HG02759 (cell line): ENCODE results near the gene TRIM33.
A peak's percentile ranks its signal among the peaks of the same experiment; 100 is the strongest.

Experiments
- ATAC-seq: cut with Tn5 transposase; IDR thresholded peaks from one replicate; pipeline ENCODE4 v1.9.1; 2021; ENCODE audit warnings: mild to moderate bottlenecking, moderate library complexity; ENCODE audit not compliant: unreplicated experiment

Gene TRIM33

DNA sequence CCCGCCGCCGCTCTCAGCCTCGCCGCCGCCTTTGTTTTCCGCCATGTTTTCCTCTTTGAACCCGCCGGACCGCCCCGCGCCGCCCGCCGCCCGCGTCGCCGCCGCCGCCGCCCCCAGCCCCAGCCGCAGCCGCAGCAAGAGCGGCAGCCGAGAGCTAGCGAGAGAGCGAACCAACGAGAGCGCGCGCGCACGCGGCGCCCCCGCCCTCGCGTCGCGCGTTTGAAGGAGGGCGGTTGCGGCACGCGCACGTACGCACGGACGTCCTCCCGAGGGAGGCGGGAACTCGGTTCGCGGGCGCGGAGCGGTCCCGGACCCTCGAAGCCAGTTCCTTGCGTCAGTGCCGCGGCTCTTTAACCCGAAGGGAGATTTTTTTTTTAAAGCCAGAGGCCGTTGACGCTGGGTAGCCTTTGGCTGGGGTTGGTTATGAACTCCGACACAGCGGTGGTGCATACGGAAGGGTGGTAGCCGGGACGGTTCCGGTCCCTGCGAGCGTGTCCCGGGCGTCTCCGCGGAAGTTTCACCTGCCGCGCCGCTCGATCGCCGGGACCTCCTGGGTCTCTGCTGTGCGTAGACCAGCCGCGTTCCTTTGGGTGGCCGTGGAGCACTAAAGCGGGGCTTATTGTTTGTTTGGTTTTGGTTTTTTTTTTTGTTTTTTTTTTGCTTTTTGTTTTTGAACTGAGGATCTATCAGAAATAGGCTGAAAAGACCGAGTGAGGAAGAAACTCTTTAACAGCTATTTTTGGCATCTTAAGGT lies at the start of gene TRIM33:
Gene TRIM33, minus strand, starts transcription at position 172 of the 754 bp plus-strand sequence. Its CDS starts 127 bp downstream, at position 45.
- ATAC-seq: peak; percentile 82

DNA sequence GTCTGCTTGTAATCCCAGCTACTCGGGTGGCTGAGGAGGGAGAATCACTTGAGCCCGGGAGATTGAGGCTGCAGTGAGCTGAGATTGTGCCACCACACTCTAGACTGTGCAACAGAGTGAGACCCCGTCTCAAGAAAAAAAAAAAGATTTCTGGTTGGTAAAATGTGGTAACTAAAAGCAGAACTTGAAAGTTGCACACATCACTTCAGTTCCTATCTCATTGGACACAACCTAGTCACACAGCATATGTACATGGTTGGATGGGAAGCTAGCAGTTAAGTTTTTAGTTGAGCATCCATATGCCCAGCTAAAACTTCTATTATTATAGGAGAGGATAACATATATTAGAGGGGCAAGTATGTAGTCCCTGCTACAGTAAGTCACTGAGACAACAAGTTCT lies 48.4 kb upstream of the TRIM33 start:
- ATAC-seq: peak; percentile 57

DNA sequence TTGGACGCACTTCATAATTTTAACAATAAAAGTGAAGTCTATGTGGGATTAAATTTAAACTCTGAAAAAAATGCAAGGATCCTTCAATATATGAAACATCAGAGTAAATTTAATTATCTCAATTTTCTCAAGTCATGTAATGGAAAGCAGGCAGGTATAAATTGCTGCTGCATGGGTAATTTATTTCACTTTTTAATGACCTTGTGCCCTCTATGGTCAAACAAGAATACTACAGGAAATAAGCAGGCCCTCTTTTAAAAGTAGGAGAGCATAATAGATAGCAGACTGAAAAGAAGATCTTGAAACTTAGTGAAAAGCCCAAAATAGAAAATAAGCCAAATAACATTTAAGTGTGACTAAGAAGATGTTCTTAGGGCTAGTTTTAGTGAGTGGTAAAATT lies 47.5 kb upstream of the TRIM33 start:
- no peak for ATAC-seq

DNA sequence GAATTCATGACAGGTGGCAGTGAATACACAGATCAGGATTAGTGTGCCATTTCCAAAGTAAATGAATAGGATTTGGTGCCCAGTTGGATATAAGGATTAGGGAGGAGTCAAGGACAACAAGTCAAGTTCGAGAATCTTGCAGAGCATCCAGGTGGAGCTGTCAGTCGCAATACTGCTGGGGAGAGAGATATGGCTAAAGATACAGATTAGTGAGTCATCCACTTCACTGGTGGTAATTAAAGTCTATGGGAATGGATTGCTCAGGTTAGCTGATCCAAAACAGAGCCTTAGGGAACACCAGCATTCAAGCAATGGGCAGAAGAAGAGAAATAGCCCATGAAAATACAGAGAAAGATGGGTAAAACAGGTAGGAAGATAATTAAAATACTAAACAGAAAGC lies 43.6 kb upstream of the TRIM33 start:
- ATAC-seq: no peak

DNA sequence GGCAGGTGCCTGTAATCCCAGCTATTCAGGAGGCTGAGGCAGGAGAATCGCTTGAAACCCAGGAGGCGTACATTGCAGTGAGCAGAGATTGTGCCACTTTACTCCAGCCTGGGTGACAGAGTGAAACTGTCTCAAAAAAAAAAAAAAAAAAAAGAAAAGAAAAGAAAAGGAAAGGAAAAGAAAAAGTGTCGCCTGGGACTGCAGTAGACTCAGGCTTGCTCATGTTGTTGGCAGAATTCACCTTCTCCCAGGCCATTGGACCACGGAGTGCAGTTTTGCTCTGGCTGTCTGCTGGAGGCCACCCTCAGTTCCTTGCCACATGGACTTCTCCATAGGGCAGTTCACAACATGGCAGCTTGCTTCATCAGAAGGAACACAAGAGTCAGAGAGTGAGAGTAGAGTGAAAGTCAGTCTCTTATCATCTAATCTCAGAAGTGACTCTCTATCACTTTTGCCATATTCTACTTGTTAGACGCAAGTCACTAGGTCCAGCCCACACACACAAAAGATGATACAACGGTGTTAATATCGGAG lies 41.2 kb upstream of the TRIM33 start:
- ATAC-seq: no peak

DNA sequence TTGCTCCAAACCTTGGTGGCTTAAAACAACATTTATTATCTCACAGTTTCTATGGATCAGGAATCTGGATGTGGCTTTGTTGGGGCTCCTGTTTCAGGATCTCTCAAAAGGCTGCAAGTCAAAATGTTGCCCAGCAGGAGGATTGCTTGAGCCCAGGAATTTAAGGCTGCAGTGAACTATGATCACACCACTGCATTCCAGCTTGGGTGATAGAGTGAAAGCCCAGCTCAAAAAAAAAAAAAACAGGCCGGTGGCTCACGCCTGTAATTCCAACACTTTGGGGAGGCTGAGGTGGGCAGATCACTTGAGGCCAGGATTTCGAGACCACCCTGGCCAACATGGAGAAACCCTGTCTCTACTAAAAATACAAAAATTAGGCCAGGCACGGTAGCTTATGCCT lies 40.4 kb upstream of the TRIM33 start:
- no peak for ATAC-seq

DNA sequence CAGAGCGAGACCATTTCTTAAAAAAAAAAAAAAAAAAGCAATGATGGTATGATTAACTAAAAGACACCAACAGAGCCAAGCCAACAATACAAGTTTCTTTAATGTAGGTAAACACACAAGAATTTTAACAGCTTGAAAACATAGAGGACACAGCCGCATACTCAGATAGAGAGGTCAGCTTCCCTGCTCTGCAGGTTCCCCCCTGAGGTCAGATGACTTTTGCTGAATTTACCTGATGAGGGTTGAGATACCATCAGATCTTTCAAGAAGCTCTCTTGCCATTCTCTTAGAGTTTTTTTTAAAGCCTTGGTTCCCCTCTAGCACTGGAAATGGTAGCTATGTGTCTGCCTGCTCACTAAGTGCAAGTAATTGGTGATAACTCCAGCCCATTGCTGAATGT lies 39.3 kb upstream of the TRIM33 start:
- no peak for ATAC-seq

DNA sequence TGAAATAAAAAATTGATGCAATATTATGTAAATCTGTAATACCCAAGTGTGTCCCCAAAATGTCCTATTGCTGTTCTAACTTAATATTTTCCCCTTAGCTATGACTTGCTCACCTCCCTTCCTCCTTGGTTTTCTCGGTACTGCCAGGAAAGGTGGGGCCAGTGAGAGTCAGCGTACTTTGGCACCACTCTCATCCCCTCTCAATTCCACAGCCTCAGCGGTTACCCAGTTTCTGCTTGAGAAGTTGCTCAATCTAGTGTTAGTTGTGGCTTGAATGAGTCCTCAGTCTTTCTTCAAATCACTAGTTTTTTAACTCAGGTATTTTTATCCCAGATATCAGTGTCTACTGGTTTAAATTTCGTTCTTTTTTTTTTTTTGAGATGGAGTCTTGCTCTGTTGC lies 38.1 kb upstream of the TRIM33 start:
- ATAC-seq: no peak

DNA sequence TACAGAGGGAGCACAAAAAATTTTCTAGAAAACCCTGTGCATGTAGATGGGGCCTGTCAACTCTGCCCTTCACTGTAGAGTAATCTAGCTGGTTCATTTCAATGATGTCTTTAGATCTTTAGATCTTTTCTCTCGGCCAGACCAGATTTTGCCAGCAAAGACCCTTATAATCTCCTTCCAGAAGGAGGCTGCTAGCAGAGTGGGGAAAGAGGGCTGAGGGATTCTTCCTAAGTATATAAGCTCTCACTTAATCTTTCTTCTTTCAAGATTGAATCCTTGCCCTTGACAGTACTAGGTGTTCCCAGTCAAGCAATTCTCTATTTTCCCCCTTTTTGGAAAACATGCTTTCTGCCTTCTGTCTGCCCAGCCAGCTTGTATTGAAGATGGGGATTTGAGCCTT lies 36.1 kb upstream of the TRIM33 start:
- ATAC-seq: no peak

DNA sequence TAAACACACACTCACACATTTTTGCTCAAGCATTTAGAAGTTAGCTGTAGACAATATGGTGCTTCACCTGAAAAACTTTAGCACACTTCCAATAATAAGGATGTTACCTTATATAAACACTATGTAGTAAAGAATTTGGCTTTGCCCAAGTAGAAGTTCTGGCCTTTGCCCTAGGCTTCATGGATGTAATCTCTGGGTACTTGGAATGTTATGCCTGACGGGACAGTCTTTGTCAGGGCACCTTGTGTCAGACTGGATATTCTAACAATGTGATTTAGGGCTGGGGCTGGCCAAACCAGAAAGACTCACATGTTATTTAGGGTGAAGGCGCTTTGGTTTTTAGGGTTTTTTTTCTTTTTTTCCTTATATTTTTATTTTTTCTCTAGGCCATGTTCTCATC lies 34.8 kb upstream of the TRIM33 start:
- no peak for ATAC-seq

DNA sequence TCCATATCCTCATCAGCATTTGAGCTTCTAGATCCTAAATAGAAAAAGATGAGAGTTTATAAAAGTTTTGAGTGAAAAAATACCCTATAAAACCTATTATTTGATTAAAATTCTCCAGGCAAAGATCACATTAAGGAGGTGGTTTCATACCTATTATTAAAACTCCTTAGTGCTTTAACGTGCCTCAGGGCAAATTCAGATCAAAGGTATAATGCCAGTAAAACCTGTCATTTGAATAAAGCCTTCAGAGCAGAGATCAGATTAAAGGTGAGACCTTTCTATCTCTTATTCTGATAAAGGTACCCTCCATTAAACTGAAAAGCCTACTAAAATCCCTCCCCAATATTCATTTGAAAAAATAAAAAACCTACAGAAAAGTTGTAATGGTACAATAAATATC lies 34.3 kb upstream of the TRIM33 start:
- ATAC-seq: no peak

DNA sequence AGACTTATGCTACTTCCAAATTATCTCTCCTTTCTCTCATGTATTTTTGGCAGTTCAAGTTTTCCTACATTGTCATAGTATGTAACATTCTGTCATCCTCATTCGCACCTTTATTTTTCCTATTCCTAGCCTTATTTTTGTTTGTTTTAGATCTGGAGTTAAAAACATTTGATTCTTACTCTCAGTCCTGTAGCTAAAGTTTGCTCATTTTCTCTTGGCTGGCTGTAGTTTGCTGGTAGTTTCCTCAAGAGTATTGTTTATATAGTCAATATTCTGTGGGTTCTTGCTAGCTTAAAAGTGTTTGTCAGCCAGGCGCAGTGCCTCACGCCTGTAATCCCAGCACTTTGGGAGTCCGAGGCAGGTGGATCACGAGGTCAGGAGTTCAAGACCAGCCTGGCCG lies 29.8 kb upstream of the TRIM33 start:
- no peak for ATAC-seq

DNA sequence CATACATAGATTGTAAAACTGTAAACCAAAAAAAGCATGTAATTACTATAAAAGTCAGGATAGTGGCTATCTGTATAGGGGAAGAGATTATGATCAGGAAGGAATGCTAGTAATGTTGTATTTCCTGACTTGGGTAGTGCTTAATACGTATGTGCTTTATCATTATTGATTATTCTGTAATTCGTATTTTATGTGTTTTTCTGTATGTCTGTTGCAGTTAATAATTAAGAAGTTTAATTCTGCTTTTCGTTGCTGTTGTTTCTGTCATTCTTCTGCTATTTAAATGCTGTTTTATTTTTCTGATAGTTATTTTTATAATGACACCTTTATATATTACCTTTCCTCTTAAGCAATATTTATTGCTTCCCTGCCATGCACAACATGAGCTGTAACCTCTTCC lies 29.3 kb upstream of the TRIM33 start:
- ATAC-seq: no peak

DNA sequence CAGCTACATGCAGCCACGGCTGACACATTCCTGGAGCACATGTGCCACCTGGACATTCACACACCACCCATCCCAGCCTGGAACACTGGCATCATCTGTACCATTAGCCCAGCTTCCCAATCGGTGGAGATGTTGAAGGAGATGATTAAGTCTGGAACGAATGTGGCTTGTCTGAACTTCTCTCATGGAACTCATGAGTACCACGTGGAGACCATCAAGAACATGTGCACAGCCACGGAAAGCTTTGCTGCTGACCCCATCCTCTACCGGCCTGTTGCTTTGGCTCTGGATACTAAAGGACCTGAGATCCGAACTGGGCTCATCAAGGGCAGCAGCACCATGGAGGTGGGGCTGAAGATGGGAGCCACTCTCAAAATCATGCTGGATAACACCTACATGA lies 25.0 kb upstream of the TRIM33 start:
- ATAC-seq: no peak

DNA sequence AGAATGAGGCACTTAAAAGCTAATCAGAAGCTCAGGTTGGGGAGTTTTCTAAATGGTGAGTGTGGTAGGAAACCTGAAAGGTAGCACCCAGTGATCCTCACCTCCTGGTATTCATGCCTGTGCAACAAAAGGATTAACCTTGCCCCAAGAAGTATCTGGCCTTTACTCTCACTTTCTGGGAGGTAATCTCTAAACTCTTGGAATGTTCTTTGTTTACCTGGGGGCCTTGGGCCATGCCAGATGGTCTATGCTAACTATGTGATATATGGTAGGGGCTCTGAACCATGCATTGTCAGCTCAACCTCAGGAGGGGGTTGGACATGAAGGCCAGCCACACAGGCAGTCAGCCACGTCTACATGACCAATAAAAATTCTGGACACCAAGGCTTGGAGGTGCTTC lies 24.4 kb upstream of the TRIM33 start:
- no peak for ATAC-seq

DNA sequence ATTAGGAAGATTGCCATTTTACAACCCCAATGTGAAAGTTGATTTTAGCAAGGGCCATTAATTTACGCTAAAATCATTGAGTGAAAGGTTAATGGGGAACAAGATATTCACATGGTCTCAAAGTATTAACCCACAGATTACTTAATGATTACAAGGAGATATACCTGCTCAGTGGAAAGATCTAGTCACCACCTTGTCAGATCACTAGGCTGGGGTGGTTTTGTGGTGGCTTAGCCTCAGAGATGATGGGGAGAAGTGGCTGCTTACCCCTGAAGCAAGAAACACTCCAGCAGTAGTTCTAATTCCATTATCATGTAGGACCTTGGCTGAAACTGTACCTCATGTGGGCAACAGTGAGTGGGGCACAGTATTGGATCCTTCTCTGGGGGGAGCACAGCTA lies 20.1 kb upstream of the TRIM33 start:
- no peak for ATAC-seq

DNA sequence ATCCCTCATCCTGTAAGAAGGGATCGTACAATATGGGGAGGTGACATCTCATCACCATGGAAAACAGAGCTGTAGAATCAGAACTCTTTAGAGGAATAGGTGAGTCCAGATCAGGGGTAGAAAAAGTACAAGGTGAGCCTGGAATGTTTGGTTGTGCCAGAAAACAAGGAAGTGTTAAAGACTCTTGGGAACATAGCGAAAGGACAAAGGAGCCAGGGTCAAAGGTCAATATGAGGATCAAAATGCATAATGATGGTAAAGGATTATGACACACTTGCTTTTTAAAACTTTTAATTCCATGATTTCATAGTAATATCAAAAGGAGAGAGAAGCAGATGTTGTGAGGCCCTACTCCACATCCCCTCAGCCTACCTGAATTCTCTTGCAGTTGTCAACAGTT lies 19.2 kb upstream of the TRIM33 start:
- no peak for ATAC-seq

DNA sequence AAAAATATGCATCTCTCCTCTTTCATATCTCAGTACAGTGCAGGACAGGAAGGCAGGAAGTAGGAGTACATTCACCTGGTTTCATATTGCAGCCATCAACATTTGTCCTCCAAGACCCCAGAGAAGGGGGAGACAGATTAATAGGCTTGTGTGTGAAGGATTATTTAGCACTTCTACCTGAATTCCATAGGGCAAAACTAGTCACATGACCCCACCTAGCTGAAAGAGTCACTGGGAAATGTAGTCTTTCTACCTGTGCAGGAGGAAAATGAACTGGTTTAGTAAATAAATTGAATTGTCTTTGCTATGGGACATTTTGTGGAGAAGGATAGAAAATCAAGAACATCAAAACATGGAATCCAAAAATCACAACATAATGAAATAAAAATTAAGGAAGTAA lies 13.9 kb upstream of the TRIM33 start:
- ATAC-seq: no peak

DNA sequence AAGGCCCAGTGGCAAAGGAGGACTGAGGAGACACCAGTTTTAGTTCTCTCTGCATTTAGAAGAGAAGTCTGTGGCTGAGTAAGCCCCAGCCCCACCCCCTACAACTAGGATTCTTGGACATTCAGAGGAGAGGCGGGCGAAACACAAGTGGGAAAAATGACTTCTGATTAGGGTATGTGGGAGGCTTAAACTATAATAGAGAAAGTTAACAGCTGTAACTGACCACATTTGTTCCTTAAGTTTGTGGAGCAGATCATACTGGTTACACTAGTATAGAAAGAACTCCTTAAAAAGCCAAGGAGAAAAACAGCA lies 11.2 kb upstream of the TRIM33 start:
- no peak for ATAC-seq

DNA sequence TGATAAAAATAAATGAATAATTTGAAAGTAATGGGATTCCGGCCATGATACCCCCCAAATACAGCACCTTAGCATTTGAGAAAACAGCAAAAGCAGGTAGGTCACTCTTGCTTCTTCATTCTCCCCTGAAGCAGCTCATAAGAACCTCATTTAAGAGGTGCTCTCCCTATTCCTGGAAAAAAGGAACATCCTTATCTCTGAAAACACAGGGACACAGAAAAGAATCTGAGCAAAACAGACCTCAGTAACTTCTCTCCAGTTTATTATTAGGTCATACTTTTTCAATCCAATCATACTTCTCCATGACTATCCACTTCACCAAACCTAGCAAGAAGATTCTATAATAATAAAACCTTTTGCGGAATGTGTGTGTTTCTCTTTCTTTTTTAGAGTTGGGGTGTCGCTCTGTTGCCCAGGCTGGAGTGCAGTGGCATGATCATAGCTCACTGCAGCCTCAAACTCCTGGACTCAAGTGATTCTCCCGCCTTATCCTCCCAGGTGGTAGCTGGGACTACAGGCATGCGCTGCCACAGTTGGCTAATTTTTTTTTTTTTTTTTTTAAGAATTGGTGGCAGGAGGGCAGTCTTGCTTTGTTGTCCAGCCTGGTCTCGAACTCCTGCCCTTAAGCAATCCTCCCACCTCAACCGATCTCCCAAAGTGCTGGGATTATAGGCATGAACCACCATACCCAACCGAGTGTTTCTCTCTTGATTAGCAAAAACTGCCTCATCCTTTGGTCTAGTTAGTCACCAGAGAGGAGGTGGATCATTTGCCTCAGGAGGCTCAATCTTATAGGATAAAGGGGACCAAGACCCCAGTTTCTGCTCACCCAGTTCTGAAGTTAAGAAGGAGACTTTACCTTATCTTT lies 10.6 kb upstream of the TRIM33 start:
- ATAC-seq: no peak

DNA sequence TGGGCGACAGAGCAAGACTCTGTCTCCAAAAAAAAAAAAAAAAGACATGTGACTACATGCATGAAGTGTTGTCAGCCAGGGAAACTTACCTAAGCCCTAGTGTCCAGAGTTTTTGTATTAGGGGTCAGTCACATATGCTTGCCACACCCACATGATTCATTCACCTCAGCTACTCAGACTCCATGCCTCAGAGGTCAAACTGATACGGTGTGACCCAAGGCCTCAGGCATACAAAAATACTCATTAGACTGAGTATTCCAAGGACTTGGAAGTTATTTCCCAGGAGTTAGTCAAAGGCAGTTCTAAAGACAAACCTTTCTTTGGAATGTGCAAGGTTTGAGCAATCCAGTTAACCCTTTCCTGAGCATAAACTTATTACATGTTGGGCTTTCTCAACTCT lies 6.3 kb upstream of the TRIM33 start:
- ATAC-seq: no peak

DNA sequence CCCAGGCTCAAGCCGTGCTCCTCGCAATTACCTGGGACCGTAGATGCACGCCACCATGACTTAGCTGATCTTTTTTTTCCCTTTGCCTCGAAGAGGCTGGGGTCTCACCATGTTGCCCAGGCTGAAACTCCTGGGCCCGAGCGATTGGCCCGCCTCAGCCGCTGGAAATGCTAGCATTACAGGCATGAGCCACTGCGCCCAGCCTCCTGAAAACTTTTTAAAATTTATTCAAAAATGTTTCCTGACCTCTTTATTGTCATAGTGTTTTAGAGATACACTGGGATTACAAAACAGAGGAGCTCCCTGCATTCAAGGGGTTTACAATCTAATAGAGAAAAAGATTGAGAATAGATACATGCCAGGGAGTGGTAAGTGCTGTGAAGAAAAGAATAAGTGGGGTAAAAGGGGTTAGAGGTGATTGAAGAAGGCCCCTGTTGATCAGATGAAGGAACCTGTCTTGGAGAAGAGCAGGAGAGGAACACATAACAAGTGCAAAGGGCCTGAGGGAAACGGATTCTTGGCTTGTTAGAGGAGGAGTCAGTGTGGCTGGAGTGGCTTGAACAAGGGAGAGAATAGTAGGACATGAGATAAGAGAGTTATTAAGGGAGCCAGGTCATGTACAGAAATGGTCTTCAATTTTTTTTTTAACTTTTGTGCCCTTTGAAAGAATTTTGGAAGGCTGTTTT lies 1.7 kb upstream of the TRIM33 start:
- no peak for ATAC-seq
